K562 (cell line): Measurements from ENCODE around the gene PRDM16. TPM values are rescaled to one million over a fixed set of nuclear protein-coding genes. Genes with fewer than 3 reads are reported as not detected.

ENCODE experiments used
- ATAC-seq: fragments of 200-7000 bp; cut with Tn5 transposase; 3 replicates; pipeline ENCODE4 v1.9.1; 2020; ENCODE audit warnings: moderate library complexity
- BruUV-seq: library from RNA; stranded (reverse); fragments of 400-500 nt; replicated peaks from 2 replicates; lab custom pipeline; 2021; lab: Mats Ljungman, UMichigan
- CTCF ChIA-PET: fragments of 300-600 bp; formaldehyde crosslinking; extraction: SDS; loops from one replicate; lab custom pipeline; 2021; ENCODE audit warnings: low intra/inter-chr PET ratio; lab: Yijun Ruan, JAX
- POLR2A ChIA-PET: fragments of 300-600, 350-650 bp; sonication (Branson Sonifier 250); formaldehyde crosslinking; extraction: SDS; loops from one replicate; lab custom pipeline; 2021; ENCODE audit warnings: antibody characterized with exemption, inconsistent platforms; lab: Yijun Ruan, JAX
- DNase-seq, 4 experiments: peaks; one replicate each; pipeline versions ENCODE4 v3.0.0 to v3.0.0-alpha.2; 2011 to 2018; ENCODE audit warnings: low spot score in 3 of 4, mixed read lengths in 3 of 4; ENCODE audit errors: extremely low read depth in 1 of 4
- FAIRE-seq: peaks from 2 replicates; lab custom pipeline; 2011; peaks lifted over from hg19 to GRCh38; lab: Jason Lieb, UNC
- H2AFZ ChIP-seq: 2 replicates; pipeline ENCODE4 v1.6.0; 2011; ENCODE audit warnings: low read depth, low read length, control low read depth, inconsistent platforms
- H3K27ac ChIP-seq: fragments of 200-600 bp; 3 replicates; pipeline ENCODE4 v1.8.0; 2011; ENCODE audit warnings: low read depth, mild to moderate bottlenecking, control low read depth, inconsistent platforms, low read length, moderate library complexity, mixed read lengths; ENCODE audit errors: extremely low read depth
- H3K27me3 ChIP-seq, 2 experiments: fragments of 300-600 bp in 1 of 2; 2 replicates in 1 of 2; 3 replicates in 1 of 2; pipeline versions ENCODE4 v1.6.0 to v1.8.0; 2011; ENCODE audit warnings: inconsistent platforms in 2 of 2, low read length in 2 of 2, mild to moderate bottlenecking in 1 of 2, mixed read lengths in 1 of 2, moderate library complexity in 1 of 2; ENCODE audit not compliant: control insufficient read depth in 2 of 2, insufficient read depth in 2 of 2
- H3K36me3 ChIP-seq: fragments of 300-600 bp; 3 replicates; pipeline ENCODE4 v1.8.0; 2011; ENCODE audit warnings: mild to moderate bottlenecking, low read length, inconsistent platforms; ENCODE audit not compliant: control insufficient read depth, insufficient read depth
- H3K4me1 ChIP-seq, 2 experiments: fragments of 200-600 bp in 1 of 2; replicated peaks in 1 of 2; 2 replicates in 1 of 2; 3 replicates in 1 of 2; pipeline versions ENCODE4 v1.5.1 to v1.8.0; 2011; ENCODE audit warnings: inconsistent platforms in 2 of 2, low read length in 2 of 2, mild to moderate bottlenecking in 1 of 2, mixed read lengths in 1 of 2, moderate library complexity in 1 of 2; ENCODE audit not compliant: control insufficient read depth in 2 of 2, insufficient read depth in 2 of 2
- H3K4me2 ChIP-seq: 2 replicates; pipeline ENCODE4 v1.6.1; 2011; ENCODE audit warnings: low read length, control low read depth, inconsistent platforms, mixed read lengths; ENCODE audit not compliant: insufficient read depth
- H3K4me3 ChIP-seq: fragments of 200-600 bp; sonication (generic), shearing (Covaris generic); 2 replicates; pipeline ENCODE4 v1.5.1; 2016; ENCODE audit warnings: control low read depth, inconsistent platforms
- H3K79me2 ChIP-seq: fragments of 200-600 bp; 3 replicates; pipeline ENCODE4 v1.8.0; 2011; ENCODE audit warnings: low read length, inconsistent platforms; ENCODE audit not compliant: control insufficient read depth, insufficient read depth
- H3K9ac ChIP-seq, 2 experiments: 2 replicates each; pipeline versions ENCODE4 v1.6.0 to v1.6.1; 2011; ENCODE audit warnings: low read depth in 2 of 2, low read length in 2 of 2, control low read depth in 1 of 2, inconsistent platforms in 1 of 2, mild to moderate bottlenecking in 1 of 2, mixed read lengths in 1 of 2; ENCODE audit not compliant: insufficient read depth in 1 of 2
- H3K9me1 ChIP-seq: one replicate; pipeline ENCODE4 v1.6.0; 2011; ENCODE audit warnings: inconsistent platforms, mild to moderate bottlenecking, low read length, moderate library complexity; ENCODE audit not compliant: control insufficient read depth, insufficient read depth
- H3K9me3 ChIP-seq: replicated peaks from 2 replicates; pipeline ENCODE4 v1.5.1; 2011; ENCODE audit warnings: low read depth, low read length, inconsistent platforms; ENCODE audit not compliant: control insufficient read depth, insufficient read depth
- H4K20me1 ChIP-seq: replicated peaks from 2 replicates; pipeline ENCODE4 v1.6.1; 2011; ENCODE audit warnings: low read length, inconsistent platforms, mixed read lengths; ENCODE audit not compliant: control insufficient read depth, insufficient read depth
- ASH1L ChIP-seq: fragments of 450-650 bp; IDR thresholded peaks from 2 replicates; pipeline ENCODE4 v1.6.1; 2018; ENCODE audit warnings: borderline replicate concordance, mild to moderate bottlenecking, low read depth; ENCODE audit not compliant: partially characterized antibody
- ATF1 ChIP-seq, 2 experiments: fragments of 450-650 bp in 1 of 2; IDR thresholded peaks; 2 replicates each; pipeline ENCODE4 v1.6.1; 2016; ENCODE audit warnings: missing compliant biosample characterization in 1 of 2, missing genetic modification characterization in 1 of 2
- CCNT2 ChIP-seq: IDR thresholded peaks from 2 replicates; pipeline ENCODE4 v1.6.1; 2011; ENCODE audit warnings: borderline replicate concordance, low read depth, mild to moderate bottlenecking, moderate library complexity, mixed read lengths, low read length; ENCODE audit not compliant: insufficient read length; ENCODE audit errors: extremely low read depth
- GTF2A2 ChIP-seq: IDR thresholded peaks from 2 replicates; pipeline ENCODE4 v1.6.1; 2016; ENCODE audit warnings: mild to moderate bottlenecking, missing genetic modification characterization, missing compliant biosample characterization
- NR4A1 ChIP-seq, 2 experiments: fragments of 250-450 bp in 1 of 2; fragments of 450-650 bp in 1 of 2; sonication (Bioruptor Pico) in 1 of 2; IDR thresholded peaks; 2 replicates each; pipeline versions ENCODE4 v1.4.0 to v1.6.1; 2016 to 2020; ENCODE audit warnings: mild to moderate bottlenecking in 2 of 2, missing compliant biosample characterization in 1 of 2, missing genetic modification characterization in 1 of 2, moderate library complexity in 1 of 2
- RUNX1 ChIP-seq: sonication (generic); IDR thresholded peaks from 2 replicates; pipeline ENCODE4 v1.6.1; 2016; ENCODE audit warnings: antibody characterized with exemption, low read depth
- ZFP1 ChIP-seq: fragments of 450-650 bp; formaldehyde crosslinking; IDR thresholded peaks from 2 replicates; pipeline ENCODE4 v1.4.0; 2020; ENCODE audit warnings: mild to moderate bottlenecking, mixed read lengths
- ZFPM2 ChIP-seq: fragments of 250-450 bp; sonication (Bioruptor Pico); IDR thresholded peaks from 2 replicates; pipeline ENCODE4 v1.5.1; 2022; ENCODE audit warnings: mild to moderate bottlenecking
- ZNF263 ChIP-seq: sonication (generic); formaldehyde crosslinking; IDR thresholded peaks from 2 replicates; pipeline ENCODE4 v1.8.0; 2022; ENCODE audit warnings: mild to moderate bottlenecking, missing genetic modification reagents, borderline replicate concordance
- ZNF766 ChIP-seq: fragments of 200-800 bp; sonication (Bioruptor generic); conservative IDR thresholded peaks from 2 replicates; pipeline ENCODE4 v1.6.1; 2016; ENCODE audit warnings: missing genetic modification characterization, missing compliant biosample characterization
- ZNF79 ChIP-seq: fragments of 250-450 bp; sonication (Bioruptor Pico); IDR thresholded peaks from 2 replicates; pipeline ENCODE4 v1.4.0; 2020; ENCODE audit warnings: low read depth, mild to moderate bottlenecking, moderate library complexity
- WGBS: fragments of 100-300 bp; shearing (Covaris generic); methylation state at CpG from one replicate; pipeline ENCODE4 v1.1.6; 2016; ENCODE audit warnings: low coverage, mixed read lengths; ENCODE audit not compliant: insufficient coverage; ENCODE audit errors: missing lambda C conversion rate; 5-methylcytosine and 5-hydroxymethylcytosine counted together
- in situ Hi-C: fragments of 300-500 bp; cut with MboI; formaldehyde crosslinking; loops from 4 replicates; pipeline ENCODE4 v1.15.0; 2018; ENCODE audit warnings: inconsistent platforms, mixed read lengths
- intact Hi-C: fragments of 100-400 bp; cut with micrococcal nuclease; formaldehyde crosslinking; loops from 2 replicates; pipeline ENCODE4 v1.14.2; 2022
- polyA plus RNA-seq, 8 experiments: library from polyadenylated mRNA; depleted of rRNA in 4 of 8; stranded (reverse) in 5 of 8; unstranded in 3 of 8; fragments of >200 nt; fragmentation: Nextera tagmentation in 2 of 8; fragmentation: Illumina TruSeq in 1 of 8; extraction: Ambion mirVana in 2 of 8; extraction: Trizol in 1 of 8; gene quantifications; 2 replicates each; pipeline versions ENCODE4 v1.2.1 to v1.2.3, GENCODE V29; 2011 to 2014; ENCODE audit warnings: inconsistent platforms in 1 of 8, missing spikeins in 1 of 8
- total RNA-seq, 7 experiments: library from RNA; depleted of rRNA in 6 of 7; stranded (reverse); fragments of >200 nt in 6 of 7; fragmentation: Illumina TruSeq in 2 of 7; extraction: Trizol in 2 of 7; gene quantifications; 2 replicates each; pipeline versions ENCODE4 v1.2.1 to v1.2.3, GENCODE V29; 2011 to 2021; ENCODE audit warnings: low replicate concordance in 1 of 7
- TF ChIP-seq, protein P1 (sequence below): sonication (generic); formaldehyde crosslinking; IDR thresholded peaks from 2 replicates; pipeline ENCODE4 v1.8.1; 2023; ENCODE audit warnings: mild to moderate bottlenecking, missing genetic modification reagents
- TF ChIP-seq, protein P2 (sequence below): fragments of 450-650 bp; IDR thresholded peaks from 2 replicates; pipeline ENCODE4 v1.6.1; 2017; ENCODE audit warnings: antibody characterized with exemption
- TF ChIP-seq, protein P3 (sequence below): fragments of 250-450 bp; sonication (Bioruptor Pico); IDR thresholded peaks from 2 replicates; pipeline ENCODE4 v1.9.0; 2021; ENCODE audit warnings: mild to moderate bottlenecking, inconsistent platforms

PRDM16 gene
- total and polyA plus RNA-seq, 9 of the 15 experiments (the other 6 are each of a cell fraction or from before 2014, with no cell fraction given) = 0.10 to 0.27 TPM; not detected in 7

DNA sequence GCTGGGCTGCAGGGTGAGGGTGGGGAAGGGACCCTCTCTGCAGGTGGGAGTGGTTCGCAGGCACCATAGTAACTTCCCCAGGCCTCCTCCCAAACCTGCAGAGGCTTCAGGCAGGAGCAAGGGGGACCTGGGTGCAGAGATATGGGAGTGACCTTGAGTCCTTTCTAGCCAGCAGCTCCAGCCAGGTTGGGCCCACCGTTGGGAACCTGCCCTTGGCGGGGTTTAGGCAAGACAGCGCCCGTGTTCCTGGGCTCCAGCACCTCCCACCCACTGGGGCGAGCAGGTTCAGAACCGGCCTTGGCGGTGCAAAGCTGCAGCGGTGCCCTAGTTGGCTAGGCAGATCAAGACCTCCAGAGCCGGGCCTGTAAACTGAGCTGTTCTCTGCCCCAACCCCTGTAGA is 2.2 kb upstream of the PRDM16 start (continued):
- TF ChIP-seq, protein P1, sequence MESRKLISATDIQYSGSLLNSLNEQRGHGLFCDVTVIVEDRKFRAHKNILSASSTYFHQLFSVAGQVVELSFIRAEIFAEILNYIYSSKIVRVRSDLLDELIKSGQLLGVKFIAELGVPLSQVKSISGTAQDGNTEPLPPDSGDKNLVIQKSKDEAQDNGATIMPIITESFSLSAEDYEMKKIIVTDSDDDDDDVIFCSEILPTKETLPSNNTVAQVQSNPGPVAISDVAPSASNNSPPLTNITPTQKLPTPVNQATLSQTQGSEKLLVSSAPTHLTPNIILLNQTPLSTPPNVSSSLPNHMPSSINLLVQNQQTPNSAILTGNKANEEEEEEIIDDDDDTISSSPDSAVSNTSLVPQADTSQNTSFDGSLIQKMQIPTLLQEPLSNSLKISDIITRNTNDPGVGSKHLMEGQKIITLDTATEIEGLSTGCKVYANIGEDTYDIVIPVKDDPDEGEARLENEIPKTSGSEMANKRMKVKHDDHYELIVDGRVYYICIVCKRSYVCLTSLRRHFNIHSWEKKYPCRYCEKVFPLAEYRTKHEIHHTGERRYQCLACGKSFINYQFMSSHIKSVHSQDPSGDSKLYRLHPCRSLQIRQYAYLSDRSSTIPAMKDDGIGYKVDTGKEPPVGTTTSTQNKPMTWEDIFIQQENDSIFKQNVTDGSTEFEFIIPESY (CRISPR knock-in tag) = no peak
- TF ChIP-seq ZNF79 (CRISPR knock-in tag) (no peak), ZNF263 (CRISPR knock-in tag) (no peak)
- TF ChIP-seq, all 486 proteins: peak for 0

DNA sequence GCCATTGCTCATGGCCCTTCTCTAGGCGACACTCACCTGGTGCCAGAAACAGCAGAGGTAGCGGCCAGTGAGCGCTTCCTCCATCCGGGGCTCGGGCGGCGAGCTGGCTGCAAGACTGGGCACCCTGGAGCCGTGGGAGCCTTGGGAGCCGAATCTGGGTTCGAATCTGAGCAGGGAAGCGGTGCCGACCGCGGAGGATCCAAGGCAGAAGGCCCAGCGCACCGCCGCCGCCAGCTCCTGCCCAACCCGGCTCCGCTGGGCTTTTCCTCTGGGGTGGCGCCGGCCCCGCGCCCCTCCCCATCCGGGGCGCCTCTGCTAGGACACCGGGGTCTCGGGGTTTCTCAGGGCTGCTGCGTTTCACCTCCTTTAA is 1.7 kb upstream of the PRDM16 start:
- no peaks in the 10 kb centered on the region for H3K4me1 ChIP-seq
- no peak overlapping the region for H3K9ac ChIP-seq
- no TSS peak for BruUV-seq
- H3K9me3 ChIP-seq = no peaks in the 10 kb centered on the region
- ATAC-seq (no peak), FAIRE-seq (no peak), DNase-seq (no peak)
- no peak overlapping the region for H2AFZ ChIP-seq
- 20% methylated on average over 28 of the region's 29 CpGs for WGBS
- H3K27ac ChIP-seq = no peak overlapping the region
- H3K4me2 ChIP-seq = no peak overlapping the region
- no peaks in the 10 kb centered on the region for H3K36me3 ChIP-seq
- no peaks in the 10 kb centered on the region for H3K9me1 ChIP-seq
- ChIA-PET POLR2A (interaction anchor here (0.6 kb wide), 1 partner anchor 936 kb away, joined by 3 read pairs; no protein-coding TSS in a partner anchor), CTCF (no interaction called here)
- no peaks in the 10 kb centered on the region for H4K20me1 ChIP-seq
- H3K4me3 ChIP-seq = no peak overlapping the region
- H3K27me3 ChIP-seq = peaks cover 0 to 19% of the 10 kb centered on the region in 2 experiments; a peak in 2 of 5 replicates
- intact Hi-C loops (no loop called here), in situ Hi-C loops (no loop called here)
- no peaks in the 10 kb centered on the region for H3K79me2 ChIP-seq
- TF ChIP-seq ATF1 (CRISPR knock-in tag; IDR thresholded peaks at IDR 0.05) = no peak
- TF ChIP-seq ATF1 (tag; IDR thresholded peaks at IDR 0.05) = no peak
- TF ChIP-seq, protein P2, sequence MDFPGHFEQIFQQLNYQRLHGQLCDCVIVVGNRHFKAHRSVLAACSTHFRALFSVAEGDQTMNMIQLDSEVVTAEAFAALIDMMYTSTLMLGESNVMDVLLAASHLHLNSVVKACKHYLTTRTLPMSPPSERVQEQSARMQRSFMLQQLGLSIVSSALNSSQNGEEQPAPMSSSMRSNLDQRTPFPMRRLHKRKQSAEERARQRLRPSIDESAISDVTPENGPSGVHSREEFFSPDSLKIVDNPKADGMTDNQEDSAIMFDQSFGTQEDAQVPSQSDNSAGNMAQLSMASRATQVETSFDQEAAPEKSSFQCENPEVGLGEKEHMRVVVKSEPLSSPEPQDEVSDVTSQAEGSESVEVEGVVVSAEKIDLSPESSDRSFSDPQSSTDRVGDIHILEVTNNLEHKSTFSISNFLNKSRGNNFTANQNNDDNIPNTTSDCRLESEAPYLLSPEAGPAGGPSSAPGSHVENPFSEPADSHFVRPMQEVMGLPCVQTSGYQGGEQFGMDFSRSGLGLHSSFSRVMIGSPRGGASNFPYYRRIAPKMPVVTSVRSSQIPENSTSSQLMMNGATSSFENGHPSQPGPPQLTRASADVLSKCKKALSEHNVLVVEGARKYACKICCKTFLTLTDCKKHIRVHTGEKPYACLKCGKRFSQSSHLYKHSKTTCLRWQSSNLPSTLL = no peak
- TF ChIP-seq ZNF766 (CRISPR knock-in tag) = no peak
- no peak for TF ChIP-seq ZFPM2
- TF ChIP-seq ZFP1 (CRISPR knock-in tag) = no peak
- no peak for TF ChIP-seq CCNT2
- no peak for TF ChIP-seq RUNX1
- TF ChIP-seq, protein P3, sequence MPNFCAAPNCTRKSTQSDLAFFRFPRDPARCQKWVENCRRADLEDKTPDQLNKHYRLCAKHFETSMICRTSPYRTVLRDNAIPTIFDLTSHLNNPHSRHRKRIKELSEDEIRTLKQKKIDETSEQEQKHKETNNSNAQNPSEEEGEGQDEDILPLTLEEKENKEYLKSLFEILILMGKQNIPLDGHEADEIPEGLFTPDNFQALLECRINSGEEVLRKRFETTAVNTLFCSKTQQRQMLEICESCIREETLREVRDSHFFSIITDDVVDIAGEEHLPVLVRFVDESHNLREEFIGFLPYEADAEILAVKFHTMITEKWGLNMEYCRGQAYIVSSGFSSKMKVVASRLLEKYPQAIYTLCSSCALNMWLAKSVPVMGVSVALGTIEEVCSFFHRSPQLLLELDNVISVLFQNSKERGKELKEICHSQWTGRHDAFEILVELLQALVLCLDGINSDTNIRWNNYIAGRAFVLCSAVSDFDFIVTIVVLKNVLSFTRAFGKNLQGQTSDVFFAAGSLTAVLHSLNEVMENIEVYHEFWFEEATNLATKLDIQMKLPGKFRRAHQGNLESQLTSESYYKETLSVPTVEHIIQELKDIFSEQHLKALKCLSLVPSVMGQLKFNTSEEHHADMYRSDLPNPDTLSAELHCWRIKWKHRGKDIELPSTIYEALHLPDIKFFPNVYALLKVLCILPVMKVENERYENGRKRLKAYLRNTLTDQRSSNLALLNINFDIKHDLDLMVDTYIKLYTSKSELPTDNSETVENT (CRISPR knock-in tag) = no peak
- TF ChIP-seq GTF2A2 (tag) = no peak
- no peak for TF ChIP-seq ASH1L
- no peak for TF ChIP-seq NR4A1 (CRISPR knock-in tag; IDR thresholded peaks at IDR 0.05)
- TF ChIP-seq NR4A1 (tag; IDR thresholded peaks at IDR 0.05) = no peak
